Measurements from ENCODE around the gene MAST4.

The MAST4 gene

DNA sequence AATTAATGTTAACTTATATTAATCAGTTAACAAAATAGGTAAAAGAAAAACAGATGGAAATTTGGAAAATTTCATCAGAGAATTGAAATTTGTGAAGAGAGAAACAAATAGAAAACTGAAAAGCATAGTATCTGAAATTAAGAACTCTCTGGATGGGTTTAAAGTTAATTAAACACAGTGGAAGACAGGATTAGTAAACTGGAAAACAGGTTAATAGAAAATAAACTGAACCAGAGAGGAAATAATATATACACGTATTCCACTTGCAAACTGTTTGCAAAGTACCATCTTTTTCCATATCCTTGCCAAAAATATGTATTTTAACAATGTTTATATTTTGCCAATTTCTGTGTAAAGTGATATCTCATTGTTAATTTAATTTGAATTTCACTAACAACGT is 342.9 kb downstream of the MAST4 start:
- in situ Hi-C loops (cut with MboI; ENCODE audit: low sequenced_read_pairs, unreplicated experiment) = no loop called here
- TF ChIP-seq CTCF (IDR thresholded peaks at IDR 0.05; ENCODE audit: borderline replicate concordance, control extremely low read depth, extremely low read depth, insufficient read depth, missing control alignments) = no peak
- DNase-seq (ENCODE audit: low spot score) = no peak

- no peak for TF ChIP-seq CTCF (IDR thresholded peaks at IDR 0.05; ENCODE audit: borderline replicate concordance, control extremely low read depth, extremely low read depth, insufficient read depth, missing control alignments)
- no peak for DNase-seq (ENCODE audit: low spot score)
- in situ Hi-C loops (cut with MboI; ENCODE audit: low sequenced_read_pairs, unreplicated experiment) = no loop called here
Observed at GRCh38 chr5:66945389-66946349, 349.5 kb downstream of the MAST4 start.

GRCh38 chr5:66947458-66947857 is 351.3 kb downstream of the MAST4 start:
- DNase-seq (ENCODE audit: low spot score) = no peak
- in situ Hi-C loops (cut with MboI; ENCODE audit: low sequenced_read_pairs, unreplicated experiment) = no loop called here
- TF ChIP-seq CTCF (IDR thresholded peaks at IDR 0.05; ENCODE audit: borderline replicate concordance, control extremely low read depth, extremely low read depth, insufficient read depth, missing control alignments) = no peak

- TF ChIP-seq CTCF (IDR thresholded peaks at IDR 0.05; ENCODE audit: borderline replicate concordance, control extremely low read depth, extremely low read depth, insufficient read depth, missing control alignments) = no peak
- DNase-seq (ENCODE audit: low spot score) = no peak
- in situ Hi-C loops (cut with MboI; ENCODE audit: low sequenced_read_pairs, unreplicated experiment) = no loop called here
Observed at GRCh38 chr5:66949066-66949465, 352.9 kb downstream of the MAST4 start.

- TF ChIP-seq CTCF (IDR thresholded peaks at IDR 0.05; ENCODE audit: borderline replicate concordance, control extremely low read depth, extremely low read depth, insufficient read depth, missing control alignments) = no peak
- no peak for DNase-seq (ENCODE audit: low spot score)
- in situ Hi-C loops (cut with MboI; ENCODE audit: low sequenced_read_pairs, unreplicated experiment) = no loop called here
Observed at GRCh38 chr5:66952153-66952552, 356.0 kb downstream of the MAST4 start.

DNA sequence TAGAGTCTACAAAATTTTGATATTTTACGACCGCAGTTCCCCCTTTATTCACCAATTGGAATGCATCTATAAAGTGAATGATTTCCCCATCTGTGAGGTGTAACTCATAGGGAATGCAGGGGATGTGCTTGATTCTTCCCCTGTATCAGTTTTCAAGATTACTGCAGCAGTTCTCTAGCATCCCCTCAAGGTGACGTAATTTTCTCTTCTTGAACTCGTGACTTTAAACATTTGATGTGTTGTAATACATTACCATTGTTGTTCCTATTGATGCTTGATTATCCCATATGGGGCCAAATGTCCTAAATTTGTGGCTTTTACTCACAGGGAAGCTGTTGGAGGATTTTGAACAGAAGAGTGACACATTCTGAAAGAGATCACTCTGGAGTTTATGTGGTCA is 360.2 kb downstream of the MAST4 start:
- in situ Hi-C loops (cut with MboI; ENCODE audit: low sequenced_read_pairs, unreplicated experiment) = no loop called here
- TF ChIP-seq CTCF (IDR thresholded peaks at IDR 0.05; ENCODE audit: borderline replicate concordance, control extremely low read depth, extremely low read depth, insufficient read depth, missing control alignments) = no peak
- DNase-seq (ENCODE audit: low spot score) = no peak

Data from GM13976 (cell line).